CD4-positive, alpha-beta memory T cell (primary cell): Measurements from ENCODE around the gene TBC1D14. TPM values are rescaled to one million over a fixed set of nuclear protein-coding genes. Genes with fewer than 3 reads are reported as not detected.
A peak's percentile ranks its signal among the peaks of the same experiment; 100 is the strongest.

Experiments used
- CTCF ChIA-PET: fragments of 350-600 bp; sonication (Branson Sonifier 250); formaldehyde crosslinking; loops from one replicate; lab custom pipeline; 2021; ENCODE audit warnings: inconsistent platforms; ENCODE audit not compliant: partially characterized antibody; lab: Charles Lee
- POLR2A ChIA-PET: fragments of 350-600 bp; sonication (Branson Sonifier 250); formaldehyde crosslinking; loops from one replicate; lab custom pipeline; 2021; ENCODE audit not compliant: partially characterized antibody; lab: Charles Lee
- DNase-seq, 5 donors: peaks; one replicate each; pipeline versions ENCODE4 v3.0.0 to v3.0.0-alpha.2; 2020 to 2022; ENCODE audit warnings: mixed read lengths in 1 of 5
- H3K27ac ChIP-seq: one replicate; pipeline ENCODE4 v1.7.0; 2013; ENCODE audit warnings: low read depth, low read length
- H3K27me3 ChIP-seq: 2 replicates; pipeline ENCODE4 v1.7.0; 2013; ENCODE audit warnings: mild to moderate bottlenecking, low read length, moderate library complexity; ENCODE audit not compliant: insufficient read depth
- H3K36me3 ChIP-seq: 2 replicates; pipeline ENCODE4 v1.7.0; 2013; ENCODE audit warnings: mild to moderate bottlenecking, low read length, moderate library complexity; ENCODE audit not compliant: insufficient read depth
- H3K4me1 ChIP-seq: 2 replicates; pipeline ENCODE4 v1.7.0; 2013; ENCODE audit warnings: mild to moderate bottlenecking, low read length, moderate library complexity; ENCODE audit not compliant: insufficient read depth
- H3K4me3 ChIP-seq, 2 donors: one replicate each; pipeline ENCODE4 v1.7.0; 2013; ENCODE audit warnings: low read length in 2 of 2, mild to moderate bottlenecking in 1 of 2
- H3K9me3 ChIP-seq, 2 donors: one replicate each; pipeline ENCODE4 v1.7.0; 2013; ENCODE audit warnings: low read length in 2 of 2, control low read depth in 1 of 2; ENCODE audit not compliant: control insufficient read depth in 1 of 2
- H3K27ac Mint-ChIP-seq, 7 donors: one replicate each; pipeline ENCODE4 v1.8.0; 2020 to 2021; ENCODE audit warnings: mixed read lengths in 7 of 7, mild to moderate bottlenecking in 6 of 7, inconsistent platforms in 3 of 7, moderate library complexity in 3 of 7
- H3K27me3 Mint-ChIP-seq, 2 donors: one replicate each; pipeline ENCODE4 v1.8.0; 2020 to 2021; ENCODE audit warnings: mixed read lengths in 2 of 2
- H3K36me3 Mint-ChIP-seq, 2 donors: one replicate each; pipeline ENCODE4 v1.8.0; 2020 to 2021; ENCODE audit warnings: mixed read lengths in 2 of 2, inconsistent platforms in 1 of 2, mild to moderate bottlenecking in 1 of 2
- H3K4me1 Mint-ChIP-seq, 4 donors: one replicate each; pipeline ENCODE4 v1.8.0; 2020 to 2021; ENCODE audit warnings: mixed read lengths in 4 of 4, mild to moderate bottlenecking in 1 of 4
- H3K4me3 Mint-ChIP-seq, 8 donors: one replicate each; pipeline ENCODE4 v1.8.0; 2020 to 2021; ENCODE audit warnings: mixed read lengths in 8 of 8, mild to moderate bottlenecking in 7 of 8, moderate library complexity in 6 of 8, inconsistent platforms in 3 of 8
- H3K9me3 Mint-ChIP-seq, 8 donors: one replicate each; pipeline ENCODE4 v1.8.0; 2020 to 2021; ENCODE audit warnings: mixed read lengths in 8 of 8, mild to moderate bottlenecking in 5 of 8, inconsistent platforms in 3 of 8, moderate library complexity in 1 of 8
- intact Hi-C: fragments of 100-400 bp; cut with micrococcal nuclease; formaldehyde crosslinking; loops from one replicate; pipeline ENCODE4 v1.15.1; 2023
- polyA plus RNA-seq, 2 donors: library from polyadenylated mRNA; unstranded; fragments of 300-500 nt; fragmentation: Illumina TruSeq; gene quantifications; one replicate each; pipeline ENCODE4 v1.2.3, GENCODE V29; 2021
- total RNA-seq, 2 experiments: library from RNA; stranded (reverse); gene quantifications; one replicate each; pipeline ENCODE4 v1.2.3, GENCODE V29; 2021

The TBC1D14 gene
- total and polyA plus RNA-seq, 4 experiments from 2014 or later, result 40.7 to 80.7 (median 63.0) TPM

DNA sequence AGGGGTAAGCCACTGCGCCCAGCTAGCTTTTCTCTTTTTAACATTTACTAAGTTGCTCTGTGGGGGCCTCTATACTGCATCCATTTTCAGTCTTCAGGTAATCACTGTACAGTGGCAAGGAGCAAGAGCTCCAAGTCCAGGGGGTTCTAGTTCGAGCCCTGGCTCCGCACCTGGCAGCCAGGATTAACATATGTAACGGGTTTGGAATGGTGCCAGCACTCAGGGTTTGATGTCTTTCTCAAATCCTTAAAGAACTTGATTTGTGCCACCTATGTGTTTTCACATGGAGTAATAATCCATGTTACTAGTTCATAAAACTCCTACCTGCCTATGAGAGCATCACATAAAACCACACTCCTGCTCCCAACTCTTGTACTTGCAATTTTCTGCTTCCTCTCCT is 153.7 kb downstream of the TBC1D14 start:
- intact Hi-C loops, result loop anchor here (10.0 kb wide), 1 partner anchor 871 kb away; the partner anchor contains the start of gene AFAP1
- no peaks in the 10 kb centered on the region for H3K27me3 Mint-ChIP-seq
- H3K27ac Mint-ChIP-seq, result peak overlapping the region in 5 of 7 donors; percentile 52 to 85 (median 57)
- no peak for DNase-seq
- H3K4me3 ChIP-seq, result no peak overlapping the region
- H3K27ac ChIP-seq, result no peak overlapping the region
- H3K27me3 ChIP-seq, result no peaks in the 10 kb centered on the region
- H3K9me3 Mint-ChIP-seq, result peaks cover 0 to 2% (median 0%) of the 10 kb centered on the region in 8 donors
- CTCF ChIA-PET, result interaction anchor here (1.1 to 11.0 kb wide), 2 partner anchors 8 to 21 kb away, joined by 4 to 204 read pairs; partner anchors contain the start of gene TADA2B
- H3K9me3 ChIP-seq, result no peaks in the 10 kb centered on the region
- peaks cover 57% of the 10 kb centered on the region for H3K36me3 ChIP-seq
- POLR2A ChIA-PET, result interaction anchor here (11.0 kb wide), 1 partner anchor 19 kb away, joined by 231 read pairs; the partner anchor contains the start of gene TADA2B
- peaks cover 36 to 73% of the 10 kb centered on the region in 2 donors for H3K36me3 Mint-ChIP-seq
- peaks cover 34% of the 10 kb centered on the region for H3K4me1 ChIP-seq
- peak overlapping the region in 1 of 8 donors; percentile 7 for H3K4me3 Mint-ChIP-seq
- peaks cover 13 to 53% (median 30%) of the 10 kb centered on the region in 4 donors for H3K4me1 Mint-ChIP-seq

DNA sequence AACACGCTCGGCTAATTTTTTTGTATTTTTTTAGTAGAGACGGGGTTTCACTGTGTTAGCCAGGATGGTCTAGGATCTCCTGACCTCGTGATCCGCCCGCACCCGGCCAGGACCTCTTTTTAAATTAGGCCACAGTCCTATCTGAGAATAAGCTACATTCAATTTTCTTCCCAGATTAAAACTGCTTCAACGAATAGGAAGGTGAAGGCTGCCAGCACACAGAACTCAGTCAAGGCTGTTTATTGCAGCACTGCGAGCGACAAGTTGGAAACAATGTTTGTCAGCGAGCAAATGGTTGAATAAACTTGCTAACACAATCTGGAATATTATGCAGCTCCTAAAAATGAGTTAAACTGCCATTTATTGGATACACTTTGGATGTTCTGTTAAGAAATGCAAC is 156.4 kb downstream of the TBC1D14 start:
- H3K27me3 ChIP-seq, result no peaks in the 10 kb centered on the region
- no peak overlapping the region for H3K4me3 ChIP-seq
- peaks cover 32% of the 10 kb centered on the region for H3K36me3 ChIP-seq
- ChIA-PET CTCF (interaction anchor here (1.2 to 11.0 kb wide), 8 partner anchors 12 to 491 kb away, joined by 3 to 204 read pairs (median 45); partner anchors contain the start of genes BLOC1S4, MAN2B2, TADA2B and TBC1D14), POLR2A (interaction anchor here (1.0 to 11.0 kb wide), 7 partner anchors 22 to 491 kb away, joined by 3 to 231 read pairs (median 35); partner anchors contain the start of genes BLOC1S4, MAN2B2, TADA2B and TBC1D14)
- H3K9me3 ChIP-seq, result no peaks in the 10 kb centered on the region
- Mint-ChIP-seq H3K36me3 (peaks cover 26 to 48% of the 10 kb centered on the region in 2 donors), H3K27me3 (peaks cover 0 to 2% of the 10 kb centered on the region in 2 donors), H3K9me3 (peaks cover 0 to 2% (median 0%) of the 10 kb centered on the region in 8 donors), H3K4me3 (peak overlapping the region; percentile 86 to 98 (median 94)), H3K4me1 (peaks cover 22 to 70% (median 45%) of the 10 kb centered on the region in 4 donors), H3K27ac (peak overlapping the region in 4 of 7 donors; percentile 1 to 71 (median 43))
- intact Hi-C loops, result loop anchor here (10.0 kb wide), 1 partner anchor 869 kb away; the partner anchor contains the start of gene AFAP1
- H3K4me1 ChIP-seq, result peaks cover 46% of the 10 kb centered on the region
- no peak for DNase-seq
- H3K27ac ChIP-seq, result peak overlapping the region; percentile 69

DNA sequence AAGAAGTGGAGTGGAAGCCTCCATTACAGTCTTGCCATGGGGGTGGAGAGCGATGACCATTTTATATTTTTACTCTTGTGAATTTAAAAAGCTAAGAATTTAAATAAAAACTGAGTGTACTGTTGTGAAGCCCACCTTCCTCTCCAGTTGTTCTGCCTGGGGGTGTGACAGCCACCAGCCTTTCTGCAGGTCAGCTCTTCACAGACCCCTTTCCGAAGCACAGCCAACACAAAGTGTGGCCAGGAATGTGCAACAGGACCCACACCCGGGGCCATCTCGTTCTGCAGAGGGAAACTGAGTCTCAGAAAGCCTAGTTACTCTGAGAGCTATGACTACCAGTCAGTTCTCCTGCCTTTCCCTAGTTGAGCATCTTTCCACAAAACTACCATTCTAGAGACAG is 156.9 kb downstream of the TBC1D14 start:
- Histone ChIP-seq H3K9me3 (no peaks in the 10 kb centered on the region), H3K4me3 (peak overlapping the region; percentile 60 to 65)

DNA sequence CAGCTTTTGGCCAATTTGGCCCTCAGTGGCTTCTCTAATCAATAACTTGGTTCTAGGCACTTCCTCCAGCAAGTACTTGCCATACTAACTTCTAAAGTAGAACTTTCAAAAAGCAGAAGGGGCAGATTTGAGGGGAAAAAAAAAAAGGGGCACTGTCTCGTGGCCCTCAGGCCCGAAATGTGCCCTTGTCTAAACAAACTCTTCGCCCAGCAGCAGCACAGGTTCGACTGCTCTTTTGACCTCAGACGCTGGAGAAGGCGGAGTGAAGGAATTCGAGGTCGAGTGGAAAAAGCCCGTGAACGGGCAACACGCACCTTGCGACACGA is 157.5 kb downstream of the TBC1D14 start:
- Mint-ChIP-seq H3K4me3 (peak overlapping the region; percentile 86 to 98 (median 94)), H3K4me1 (peaks cover 20 to 65% (median 45%) of the 10 kb centered on the region in 4 donors), H3K36me3 (peaks cover 20 to 38% of the 10 kb centered on the region in 2 donors), H3K27me3 (peaks cover 0 to 2% of the 10 kb centered on the region in 2 donors), H3K27ac (peak overlapping the region; percentile 80 to 94 (median 90)), H3K9me3 (peaks cover 0 to 2% (median 0%) of the 10 kb centered on the region in 8 donors)
- Histone ChIP-seq H3K9me3 (no peaks in the 10 kb centered on the region), H3K4me1 (peaks cover 46% of the 10 kb centered on the region), H3K27ac (peak overlapping the region; percentile 69), H3K27me3 (no peaks in the 10 kb centered on the region), H3K36me3 (peaks cover 22% of the 10 kb centered on the region), H3K4me3 (peak overlapping the region; percentile 60 to 65)
- CTCF ChIA-PET, result interaction anchor here (1.2 to 11.0 kb wide), 9 partner anchors 13 to 493 kb away, joined by 3 to 204 read pairs (median 14); partner anchors contain the start of genes BLOC1S4, MAN2B2, TADA2B and TBC1D14
- intact Hi-C loops, result loop anchor here (10.0 kb wide), 1 partner anchor 868 kb away; the partner anchor contains the start of gene AFAP1
- DNase-seq, result no peak
- POLR2A ChIA-PET, result interaction anchor here (0.6 to 11.0 kb wide), 29 partner anchors 11 to 762 kb away, joined by 3 to 231 read pairs (median 6); partner anchors contain the start of genes BLOC1S4, MAN2B2, MRFAP1 and MRFAP1L1

More for the DNA sequence above, 156.9 kb downstream of the TBC1D14 start:
- Histone ChIP-seq H3K27ac (peak overlapping the region; percentile 69), H3K27me3 (no peaks in the 10 kb centered on the region), H3K36me3 (peaks cover 28% of the 10 kb centered on the region), H3K4me1 (peaks cover 46% of the 10 kb centered on the region)
- intact Hi-C loops, result loop anchor here (10.0 kb wide), 1 partner anchor 868 kb away; the partner anchor contains the start of gene AFAP1
- no peak for DNase-seq
- ChIA-PET CTCF (interaction anchor here (1.2 to 11.0 kb wide), 9 partner anchors 12 to 492 kb away, joined by 3 to 204 read pairs (median 14); partner anchors contain the start of genes BLOC1S4, MAN2B2, TADA2B and TBC1D14), POLR2A (interaction anchor here (0.7 to 11.0 kb wide), 10 partner anchors 22 to 492 kb away, joined by 3 to 231 read pairs (median 6); partner anchors contain the start of genes BLOC1S4, MAN2B2, MRFAP1L1 and TADA2B)
- H3K4me1 Mint-ChIP-seq, result peaks cover 20 to 66% (median 45%) of the 10 kb centered on the region in 4 donors
- peak overlapping the region; percentile 86 to 98 (median 94) for H3K4me3 Mint-ChIP-seq
- H3K27me3 Mint-ChIP-seq, result peaks cover 0 to 2% of the 10 kb centered on the region in 2 donors
- peak overlapping the region in 5 of 7 donors; percentile 1 to 90 (median 29) for H3K27ac Mint-ChIP-seq
- H3K9me3 Mint-ChIP-seq, result peaks cover 0 to 2% (median 0%) of the 10 kb centered on the region in 8 donors
- peaks cover 22 to 44% of the 10 kb centered on the region in 2 donors for H3K36me3 Mint-ChIP-seq

DNA sequence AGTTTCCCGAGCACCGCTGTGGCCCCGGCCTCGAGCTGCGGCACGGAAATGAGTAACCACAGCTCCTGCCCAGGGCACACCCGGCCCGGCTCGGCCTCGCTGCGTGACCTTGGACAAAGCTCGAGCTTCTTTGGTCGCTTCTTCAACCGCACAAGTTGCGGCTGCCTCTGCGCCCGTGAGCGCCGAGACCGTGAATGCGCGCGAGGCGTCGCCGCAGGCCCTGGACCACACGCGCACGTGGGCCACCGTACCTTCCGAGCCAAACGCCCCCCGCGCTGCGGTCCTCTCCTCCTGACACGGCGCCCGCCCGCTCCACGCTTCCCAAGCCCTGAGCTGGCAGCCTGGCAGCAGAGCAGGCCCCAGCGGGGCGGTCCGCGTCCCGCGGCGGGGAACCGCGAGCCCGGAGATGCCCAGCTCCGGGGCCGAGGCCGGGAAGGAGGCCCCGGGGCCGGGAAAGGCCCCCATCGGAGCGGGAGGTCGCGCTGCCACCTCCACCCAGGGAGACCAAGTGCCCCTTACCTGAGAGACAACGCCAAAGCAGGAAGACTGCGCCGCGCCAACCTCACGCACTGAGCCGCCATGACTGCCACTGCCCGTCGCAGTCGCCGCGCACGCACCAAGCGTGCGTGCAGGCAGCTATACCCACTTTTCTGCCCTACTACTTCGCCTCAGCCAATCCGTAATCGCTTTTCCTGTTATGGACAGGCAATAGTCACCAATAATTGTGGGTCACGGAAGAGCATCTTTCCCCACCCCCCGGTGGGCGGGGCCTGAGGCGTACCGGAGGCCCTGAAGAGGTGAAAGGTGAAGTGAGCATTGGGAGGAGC is 158.0 kb downstream of the TBC1D14 start, which contains the start of gene GRPEL1:
Gene GRPEL1, minus strand, starts transcription at position 613 of the 827 bp plus-strand sequence. Its CDS starts 32 bp downstream, at position 581.
- Histone ChIP-seq H3K4me1 (peaks cover 46% of the 10 kb centered on the region), H3K27me3 (no peaks in the 10 kb centered on the region), H3K4me3 (peak within 1 kb of the TSS; percentile 65 to 84), H3K27ac (peak within 1 kb of the TSS; percentile 69), H3K36me3 (peaks cover 19% of the 10 kb centered on the region), H3K9me3 (no peaks in the 10 kb centered on the region)
- H3K27ac Mint-ChIP-seq, result peak within 1 kb of the TSS; percentile 82 to 98 (median 96)
- peaks cover 0 to 2% (median 0%) of the 10 kb centered on the region in 8 donors for H3K9me3 Mint-ChIP-seq
- DNase-seq, result peak; percentile 100
- H3K36me3 Mint-ChIP-seq, result peaks cover 17 to 33% of the 10 kb centered on the region in 2 donors
- ChIA-PET POLR2A (interaction anchor here (0.6 to 11.0 kb wide), 33 partner anchors 12 to 761 kb away, joined by 3 to 231 read pairs (median 6); partner anchors contain the start of genes BLOC1S4, MAN2B2, MRFAP1 and TADA2B), CTCF (interaction anchor here (0.9 to 11.0 kb wide), 12 partner anchors 14 to 493 kb away, joined by 3 to 204 read pairs (median 12); partner anchors contain the start of genes BLOC1S4, MAN2B2, TADA2B and TBC1D14)
- peaks cover 20 to 65% (median 45%) of the 10 kb centered on the region in 4 donors for H3K4me1 Mint-ChIP-seq
- intact Hi-C loops, result loop anchor here (1.0 to 10.0 kb wide), 9 partner anchors 24 to 867 kb away; partner anchors contain the start of genes AFAP1, BLOC1S4, MRFAP1 and TADA2B
- H3K4me3 Mint-ChIP-seq, result peak within 1 kb of the TSS; percentile 93 to 98 (median 96)
- H3K27me3 Mint-ChIP-seq, result peaks cover 0 to 2% of the 10 kb centered on the region in 2 donors
